GM19240 (cell line): ENCODE data around the gene DTYMK.
"Not testable (repeated sequence)": the region's sequence is repeated elsewhere in the genome, so short reads cannot be mapped to it uniquely, and the experiment has no call there.

Source experiments
- DNase-seq: peaks from one replicate; pipeline ENCODE4 v3.0.0; 2011; ENCODE audit warnings: low spot score; ENCODE audit not compliant: insufficient read length

Gene DTYMK

GRCh38 chr2:241672243-241673188, 14.1 kb downstream of the DTYMK start:
- DNase-seq, result no peak

- DNase-seq, result no peak
Measured at GRCh38 chr2:241671457-241672240, 15.0 kb downstream of the DTYMK start.

- no peak for DNase-seq
Measured at GRCh38 chr2:241670333-241671110, 16.1 kb downstream of the DTYMK start.

GRCh38 chr2:241668839-241669238, 17.8 kb downstream of the DTYMK start:
- no peak for DNase-seq

- no peak for DNase-seq
Measured at GRCh38 chr2:241668354-241668753, 18.3 kb downstream of the DTYMK start.

GRCh38 chr2:241666627-241667400, 19.8 kb downstream of the DTYMK start:
- DNase-seq, result no peak

- DNase-seq, result no peak
Measured at GRCh38 chr2:241665731-241666440, 20.7 kb downstream of the DTYMK start.

- not testable (repeated sequence) for DNase-seq
Measured at GRCh38 chr2:241662731-241663130, 23.9 kb downstream of the DTYMK start.

GRCh38 chr2:241660593-241661213, 25.9 kb downstream of the DTYMK start:
- DNase-seq, result no peak

- DNase-seq, result no peak
Measured at GRCh38 chr2:241659150-241659739, 27.4 kb downstream of the DTYMK start.

GRCh38 chr2:241658296-241658695, 28.3 kb downstream of the DTYMK start:
- DNase-seq, result no peak

GRCh38 chr2:241657786-241658254, 28.8 kb downstream of the DTYMK start:
- DNase-seq, result no peak

- no peak for DNase-seq
Measured at GRCh38 chr2:241656190-241656741, 30.3 kb downstream of the DTYMK start.

- DNase-seq, result no peak
Measured at GRCh38 chr2:241655516-241656189, 31.0 kb downstream of the DTYMK start.

- DNase-seq, result no peak
Measured at GRCh38 chr2:241654551-241654950, 32.1 kb downstream of the DTYMK start.

- DNase-seq, result no peak
Measured at GRCh38 chr2:241653210-241653750, 33.3 kb downstream of the DTYMK start.

- no peak for DNase-seq
Measured at GRCh38 chr2:241652722-241653121, 33.9 kb downstream of the DTYMK start.

GRCh38 chr2:241652142-241652541, 34.5 kb downstream of the DTYMK start:
- DNase-seq, result no peak
